HG02852 (cell line): ENCODE results near the gene ERN1.

Source experiments
- ATAC-seq: cut with Tn5 transposase; IDR thresholded peaks from one replicate; pipeline ENCODE4 v1.9.1; 2021; ENCODE audit warnings: mild to moderate bottlenecking, moderate library complexity; ENCODE audit not compliant: unreplicated experiment

The ERN1 gene

DNA sequence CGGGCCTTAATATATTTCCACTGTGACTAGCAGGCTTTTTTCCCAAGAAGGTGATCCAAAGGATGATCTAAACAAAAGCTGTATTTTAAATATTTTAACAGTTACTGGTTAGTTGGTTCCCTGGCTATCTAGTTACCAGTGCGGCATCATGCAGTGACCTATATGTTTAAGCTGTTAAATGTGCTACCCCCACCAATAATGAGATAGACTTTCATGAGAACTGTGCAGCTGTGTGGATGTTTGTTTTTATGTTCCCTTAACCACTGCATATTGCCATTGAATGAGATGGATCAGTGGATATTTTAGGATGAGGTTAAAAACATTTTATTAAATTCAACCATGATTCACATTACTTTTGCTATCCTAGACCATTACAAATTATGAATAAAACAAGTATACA, 16.9 kb downstream of the ERN1 start:
- no peak for ATAC-seq

DNA sequence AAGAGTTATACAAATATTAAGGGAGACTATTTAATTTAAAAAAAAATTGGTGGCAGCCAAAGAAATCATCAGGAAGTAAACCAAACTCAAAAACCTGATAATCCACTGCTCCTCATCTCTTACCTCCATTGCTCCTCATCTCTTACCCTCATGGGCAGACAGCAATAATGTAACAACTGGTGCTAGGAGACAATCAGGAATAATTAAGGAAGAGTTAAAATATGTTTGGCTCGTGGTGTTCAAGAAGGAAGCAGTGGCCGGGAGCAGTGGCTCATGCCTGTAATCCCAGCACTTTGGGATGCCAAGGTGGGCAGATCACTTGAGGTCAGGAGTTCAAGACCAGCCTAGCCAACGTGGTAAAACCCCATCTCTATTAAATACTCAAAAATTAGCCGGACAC, 18.1 kb downstream of the ERN1 start:
- no peak for ATAC-seq

DNA sequence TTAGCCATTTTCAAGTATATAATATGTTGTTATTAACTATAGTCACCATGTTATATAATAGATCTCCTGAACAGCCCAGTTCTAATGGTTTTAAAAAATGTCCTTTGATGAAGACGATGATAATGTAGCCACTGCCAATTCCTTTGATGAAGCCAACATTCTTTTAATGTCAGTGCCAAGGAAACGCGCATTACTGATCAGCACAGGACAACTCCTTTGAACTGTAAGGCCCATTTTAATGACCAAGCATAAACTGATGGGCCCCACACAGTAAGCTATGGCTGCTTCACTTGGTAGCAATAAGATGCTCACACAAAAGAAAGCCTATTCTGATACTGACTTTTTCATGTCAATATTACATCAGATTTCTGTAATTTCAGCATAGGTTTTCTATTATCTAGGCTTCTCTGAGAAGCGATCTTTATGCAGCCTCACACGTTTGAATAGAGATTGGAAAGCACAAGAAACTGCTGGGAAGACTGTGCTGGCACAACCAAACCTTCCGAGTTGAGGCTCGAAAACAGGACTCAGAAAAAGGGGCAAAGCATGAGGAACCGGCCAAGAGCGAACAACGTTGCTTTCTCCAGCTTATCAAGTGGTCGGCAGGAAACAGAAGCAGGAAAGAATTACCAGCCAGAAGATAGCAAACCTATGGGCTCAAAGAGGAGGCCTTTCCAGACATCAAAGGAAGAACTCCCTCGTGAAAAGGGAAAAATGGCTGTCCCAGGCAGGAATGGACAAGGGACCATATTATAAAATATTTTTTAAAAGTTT, 19.4 kb downstream of the ERN1 start:
- no peak for ATAC-seq

DNA sequence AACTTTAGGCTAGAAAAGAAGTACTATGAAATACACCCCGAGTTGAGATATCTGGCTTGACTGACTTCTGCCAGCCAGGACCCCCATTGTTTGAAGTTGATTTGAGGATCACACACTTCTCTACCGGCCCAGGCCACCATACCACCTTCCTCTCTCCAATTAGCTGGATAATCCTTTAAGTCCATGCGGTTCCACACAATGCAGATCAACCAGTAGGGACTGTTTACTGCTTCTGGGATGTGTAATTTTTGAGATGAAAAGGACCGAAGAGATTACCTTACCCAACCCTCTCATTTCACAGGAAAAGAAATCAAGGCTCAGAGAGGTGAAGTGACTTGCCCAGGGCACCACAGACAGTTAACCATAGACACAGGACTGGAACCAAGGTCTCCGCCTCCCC, 20.5 kb downstream of the ERN1 start:
- ATAC-seq, result no peak

DNA sequence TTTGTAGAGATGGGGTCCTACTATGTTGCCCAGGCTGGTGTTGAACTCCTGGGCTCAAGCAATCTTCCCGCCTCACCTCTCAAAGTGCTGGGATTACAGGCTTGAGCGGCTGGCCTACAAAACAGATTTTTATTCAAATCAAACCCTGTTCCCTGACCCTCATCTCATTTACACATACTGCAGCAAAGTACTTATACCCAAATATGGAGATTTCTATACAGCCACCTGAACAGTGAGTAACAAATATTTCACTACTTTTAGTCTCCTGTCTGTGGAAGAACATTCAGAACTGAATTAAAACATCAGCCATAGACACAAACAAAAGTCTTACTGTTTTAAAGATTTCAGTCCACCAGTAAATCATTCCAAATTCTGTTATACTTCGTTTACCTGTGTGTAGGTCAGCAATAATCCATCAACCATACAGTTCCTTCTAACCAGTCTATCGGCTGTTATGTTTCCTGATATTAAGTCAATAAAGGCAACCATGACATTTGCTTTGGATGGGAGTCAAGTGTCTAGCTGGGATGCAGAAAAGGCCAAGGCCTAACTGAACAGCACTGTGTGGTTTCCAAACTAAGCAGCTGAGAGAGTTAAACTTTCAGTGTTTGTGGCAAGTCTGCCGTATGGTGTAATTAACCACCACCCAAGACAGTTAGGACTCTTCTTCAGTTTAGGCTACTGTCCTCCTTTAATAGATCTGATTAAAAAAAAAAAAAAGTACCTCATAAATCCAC, 22.3 kb downstream of the ERN1 start:
- ATAC-seq, result no peak

DNA sequence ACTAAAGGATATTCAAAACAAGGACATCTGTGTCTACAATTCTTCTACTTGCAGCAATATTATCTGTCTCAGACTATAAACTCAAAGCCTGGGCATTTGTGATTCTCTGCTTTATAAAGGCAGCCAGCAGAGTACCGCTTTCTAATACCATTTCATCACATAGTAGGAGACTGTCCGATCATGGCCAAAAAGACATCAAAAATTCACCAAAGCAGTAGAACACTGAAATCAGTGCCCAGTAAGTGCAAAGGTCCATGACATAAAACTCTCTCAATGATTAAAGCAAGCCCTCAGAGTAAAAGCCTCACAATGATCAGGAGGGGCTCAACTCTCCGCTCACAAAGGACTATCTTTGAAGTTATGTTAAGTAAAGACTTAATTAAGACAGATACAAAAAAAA, 23.0 kb downstream of the ERN1 start:
- ATAC-seq, result no peak

DNA sequence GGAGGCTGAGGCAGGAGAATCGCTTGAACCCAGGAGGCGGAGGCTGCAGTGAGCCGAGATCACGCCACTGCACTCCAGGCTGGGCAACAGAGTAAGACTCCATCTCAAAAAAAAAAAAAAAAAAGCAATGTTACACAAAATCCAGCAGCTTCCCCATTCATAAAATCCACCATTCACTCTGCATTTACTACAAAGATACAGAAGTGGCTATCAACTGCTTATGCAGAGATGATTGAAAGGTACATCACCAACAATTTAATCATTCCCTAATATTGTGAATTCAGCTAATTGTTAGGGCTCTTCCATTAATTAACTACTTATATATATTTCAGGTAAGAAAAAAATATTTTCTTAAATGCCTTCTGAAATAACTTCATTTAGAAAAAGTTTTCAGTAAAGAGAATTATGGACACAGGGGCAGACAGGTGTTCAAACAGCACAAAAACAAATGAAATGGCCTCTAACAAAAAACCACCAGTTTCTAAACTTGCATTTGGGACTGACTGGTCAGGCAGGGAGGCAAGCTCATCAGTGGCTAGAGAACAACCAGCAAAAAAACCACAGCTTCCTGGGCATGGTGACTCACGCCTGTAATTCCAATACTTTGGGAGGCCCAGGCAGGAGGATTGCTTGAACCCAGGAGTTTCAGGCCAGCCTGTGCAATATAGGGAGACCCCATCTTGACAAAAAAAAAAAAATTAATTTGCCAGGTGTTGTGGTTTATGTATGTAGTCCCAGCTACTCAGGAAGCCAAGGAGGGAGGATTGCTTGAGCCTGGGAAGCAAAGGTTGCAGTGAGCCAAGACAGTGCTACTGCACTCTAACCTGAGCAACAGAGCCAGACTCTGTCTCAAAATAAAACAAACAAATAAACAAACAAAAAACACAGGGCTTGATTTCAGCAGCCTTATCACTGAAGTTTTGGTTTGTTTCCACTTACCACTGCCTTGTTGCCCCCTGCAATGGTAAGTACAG, 26.3 kb downstream of the ERN1 start:
- ATAC-seq, result no peak

DNA sequence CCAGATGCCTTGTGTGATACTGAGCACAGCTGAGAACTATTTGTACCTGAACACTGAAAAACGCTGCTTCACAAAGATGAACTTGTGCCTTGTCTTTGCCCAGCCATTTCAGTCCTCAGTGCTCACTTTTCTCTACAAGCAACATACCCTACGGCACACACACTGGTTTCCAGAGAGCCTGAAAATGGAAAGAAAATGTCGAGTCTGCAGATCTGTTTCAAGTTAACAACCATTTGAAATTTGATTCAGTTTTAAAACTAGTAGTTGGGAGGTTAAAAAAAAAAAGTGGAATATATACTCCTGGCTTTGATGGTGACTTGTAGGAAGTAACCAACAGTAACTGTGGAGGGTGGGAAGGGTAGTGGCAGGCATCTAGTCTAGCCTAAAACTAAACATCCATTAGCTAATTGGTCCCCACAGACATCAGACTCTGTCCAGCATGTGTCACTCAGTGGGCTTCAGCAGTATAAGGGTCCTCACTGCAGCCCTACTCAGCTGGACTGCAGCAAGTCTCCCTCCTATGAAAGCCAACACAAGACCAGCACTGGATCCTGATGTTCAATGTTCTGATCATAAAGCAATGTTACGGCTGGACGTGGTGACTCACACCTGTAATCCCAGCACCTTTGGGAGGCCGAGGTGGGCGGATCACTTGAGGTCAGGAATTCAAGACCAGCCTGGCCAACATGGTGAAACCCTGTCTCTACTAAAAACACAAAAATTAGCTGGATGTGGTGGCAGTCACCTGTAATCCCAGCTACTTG, 27.1 kb downstream of the ERN1 start:
- no peak for ATAC-seq

DNA sequence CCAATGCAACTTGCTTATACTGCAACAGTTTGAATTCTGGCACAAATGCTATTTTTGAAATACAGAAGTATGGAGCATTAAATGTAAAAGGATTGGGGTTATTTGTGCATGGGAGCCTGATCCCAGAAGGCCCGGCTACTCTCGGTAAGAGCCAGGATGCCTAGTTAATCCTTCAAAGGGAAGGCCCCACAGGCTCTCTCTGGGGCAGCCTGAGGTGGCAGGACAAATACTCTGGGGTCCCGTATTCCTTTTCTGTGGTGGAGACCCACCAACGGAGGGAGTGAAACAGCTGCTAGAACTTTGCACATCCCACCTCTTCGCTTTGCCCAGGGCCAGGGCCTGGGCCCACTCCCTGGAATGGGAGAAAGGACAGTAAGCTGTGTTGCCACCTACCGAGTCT, 30.4 kb downstream of the ERN1 start:
- ATAC-seq, result no peak

DNA sequence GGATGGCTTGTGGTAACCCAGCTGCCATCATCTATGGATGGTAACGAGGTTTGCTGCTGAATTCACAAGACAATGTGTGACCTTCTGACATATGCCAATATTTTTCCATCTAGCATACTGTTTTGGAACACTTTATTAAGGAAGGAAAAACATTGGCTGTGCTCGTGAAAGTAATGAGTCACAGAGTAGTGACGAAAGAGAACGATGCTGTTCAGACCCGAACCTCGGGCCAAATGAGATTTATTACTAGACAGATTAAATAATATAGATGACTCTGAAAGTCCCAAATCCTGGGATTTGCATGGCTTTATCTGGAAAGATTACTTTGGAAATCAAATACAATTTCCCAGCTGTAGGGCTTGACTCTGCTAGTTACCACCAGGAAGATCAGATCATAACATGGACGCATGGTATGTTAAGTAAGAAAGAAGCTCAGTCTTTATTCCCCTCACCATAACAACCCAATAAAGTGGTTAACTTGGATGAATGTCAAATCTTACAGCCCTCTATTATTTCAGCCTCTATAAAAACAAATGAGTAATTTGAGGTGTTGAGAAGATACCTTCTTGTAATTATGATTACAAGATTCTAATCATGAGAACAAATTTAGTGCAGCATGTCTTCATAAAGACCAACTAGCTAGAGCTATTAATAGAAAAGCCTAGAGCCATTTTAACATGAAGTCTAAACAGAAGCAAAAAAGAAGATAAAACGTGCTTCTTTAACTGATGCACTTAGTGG, 32.6 kb downstream of the ERN1 start:
- ATAC-seq, result no peak

DNA sequence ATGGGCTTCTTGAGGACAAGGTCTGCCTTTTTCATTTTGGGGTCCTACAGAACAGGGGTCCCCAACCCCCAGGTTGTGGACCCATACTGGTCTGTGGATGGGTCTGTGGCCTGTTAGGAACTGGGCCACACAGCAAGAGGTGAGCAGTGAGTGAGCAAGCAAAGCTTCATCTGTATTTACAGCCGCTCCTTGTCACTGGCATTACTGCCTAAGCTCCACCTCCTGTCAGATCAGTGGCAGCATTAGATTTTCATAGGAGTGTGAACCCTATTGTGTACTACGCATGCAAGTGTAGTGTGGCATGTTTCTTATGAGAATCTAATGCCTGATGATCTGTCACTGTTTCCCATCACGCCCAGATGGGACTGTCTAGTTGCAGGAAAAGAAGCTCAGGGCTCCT, 33.9 kb downstream of the ERN1 start:
- ATAC-seq, result no peak

DNA sequence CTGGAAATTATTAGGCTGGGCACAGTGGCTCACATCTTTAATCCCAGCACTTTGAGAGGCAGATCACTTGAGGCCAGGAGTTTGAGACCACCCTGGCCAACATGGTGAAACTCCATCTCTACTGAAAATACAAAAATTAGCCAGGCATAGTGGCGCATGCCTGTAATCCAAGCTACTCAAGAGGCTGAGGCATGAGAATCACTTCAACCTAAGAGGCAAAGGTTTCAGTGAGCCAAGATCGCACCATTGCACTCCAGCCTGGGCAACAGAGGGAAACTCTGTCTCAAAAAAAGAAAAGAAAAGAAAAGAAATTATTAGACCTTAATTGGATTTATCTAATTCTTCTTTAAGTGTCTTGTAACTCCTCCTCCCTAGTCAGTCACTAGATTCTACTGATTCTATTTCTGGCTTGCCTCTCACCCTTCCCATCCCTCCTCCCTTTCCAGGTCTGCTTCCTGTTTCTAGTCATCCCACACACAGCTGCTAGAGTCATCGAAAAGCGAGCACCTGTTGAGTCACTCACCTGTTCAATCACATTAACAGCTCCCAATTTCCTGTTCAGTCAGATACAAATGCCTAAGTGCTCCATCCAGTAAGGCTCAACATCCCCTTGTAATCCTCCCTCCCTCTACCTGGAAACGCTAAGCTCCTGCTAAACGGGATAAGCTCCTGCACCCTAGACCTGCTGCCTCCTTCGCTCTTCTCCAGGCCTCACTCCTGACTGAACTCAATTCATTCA, 34.6 kb downstream of the ERN1 start:
- no peak for ATAC-seq

DNA sequence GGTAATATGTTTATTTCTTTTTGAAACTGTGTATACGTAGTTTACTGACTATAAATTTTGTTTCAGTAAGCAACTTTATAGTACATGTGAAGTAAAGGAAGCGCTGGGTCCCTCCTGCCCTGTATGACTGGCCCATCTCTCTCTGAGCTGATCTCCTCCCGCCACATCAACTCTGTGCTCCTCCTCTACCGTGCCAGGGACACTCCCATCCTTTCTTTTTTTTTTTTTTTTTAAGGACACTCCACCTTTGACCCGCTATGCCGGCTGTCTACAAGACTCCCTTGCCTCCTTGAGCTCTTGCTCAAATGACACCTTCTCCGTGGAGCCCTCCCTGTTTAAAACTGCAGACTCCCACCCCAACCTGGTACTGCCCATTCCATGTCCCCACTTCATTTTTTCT, 35.5 kb downstream of the ERN1 start:
- ATAC-seq, result no peak

DNA sequence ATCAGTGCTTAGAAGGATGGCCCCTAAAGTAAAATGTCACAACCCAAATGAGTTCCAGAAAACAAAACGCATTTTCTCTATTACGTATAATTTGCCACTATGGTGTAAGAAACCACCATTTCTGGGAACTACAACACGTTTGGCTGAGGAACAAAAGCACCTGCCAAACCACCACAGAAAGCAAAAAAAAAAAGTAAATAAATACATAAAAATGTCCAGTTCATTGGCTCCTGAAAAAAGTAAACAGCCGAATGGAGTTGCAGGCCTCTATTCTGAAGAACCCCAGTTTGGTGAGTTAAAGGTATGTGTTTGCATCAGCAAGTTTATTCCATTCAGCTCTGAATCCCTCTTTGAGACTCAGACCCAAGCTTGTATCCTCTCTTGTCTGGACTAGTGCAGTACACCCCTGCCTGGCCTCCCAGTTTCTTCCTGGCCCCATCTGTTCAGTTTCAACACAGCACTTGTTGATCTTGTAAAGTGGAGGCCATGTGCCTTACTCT, 36.9 kb downstream of the ERN1 start:
- ATAC-seq, result no peak

DNA sequence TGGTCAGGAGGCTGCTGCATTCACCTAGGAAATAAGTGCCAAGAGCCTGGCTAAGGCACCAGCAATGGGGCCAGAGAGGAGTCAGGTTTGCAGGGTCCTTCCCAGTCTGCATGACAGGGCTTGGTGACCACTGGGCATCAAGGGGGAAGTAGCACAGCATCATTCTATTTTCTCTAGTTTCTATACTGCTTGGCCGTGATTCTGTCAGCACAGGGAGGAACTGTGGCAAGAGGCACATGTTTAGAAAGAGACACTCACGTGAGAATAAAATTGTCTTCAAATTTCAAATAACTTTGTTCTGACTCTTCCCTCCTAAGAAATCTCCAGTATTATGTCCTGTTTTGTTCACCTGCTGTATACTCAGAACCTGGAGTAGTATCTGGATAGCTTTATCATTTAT, 37.8 kb downstream of the ERN1 start:
- no peak for ATAC-seq

DNA sequence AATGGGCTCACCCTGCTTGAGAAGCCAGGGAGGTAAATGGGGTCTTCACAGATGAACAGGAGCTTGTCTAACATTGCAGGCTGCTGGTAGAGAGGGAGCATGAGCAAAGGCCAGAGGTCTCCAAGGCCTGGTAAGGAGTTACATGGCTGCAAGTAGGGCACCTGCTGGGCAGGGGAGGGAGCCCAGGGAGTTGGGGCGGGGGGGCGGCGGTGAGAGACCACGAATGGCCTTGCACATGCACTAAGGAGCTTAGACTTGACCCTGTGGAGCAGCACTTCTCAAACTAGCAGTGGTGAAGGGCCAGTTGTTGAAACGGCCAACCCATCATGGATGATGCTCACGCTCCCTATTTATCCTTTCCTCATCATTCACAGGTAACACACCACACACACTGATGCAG, 38.4 kb downstream of the ERN1 start:
- no peak for ATAC-seq

DNA sequence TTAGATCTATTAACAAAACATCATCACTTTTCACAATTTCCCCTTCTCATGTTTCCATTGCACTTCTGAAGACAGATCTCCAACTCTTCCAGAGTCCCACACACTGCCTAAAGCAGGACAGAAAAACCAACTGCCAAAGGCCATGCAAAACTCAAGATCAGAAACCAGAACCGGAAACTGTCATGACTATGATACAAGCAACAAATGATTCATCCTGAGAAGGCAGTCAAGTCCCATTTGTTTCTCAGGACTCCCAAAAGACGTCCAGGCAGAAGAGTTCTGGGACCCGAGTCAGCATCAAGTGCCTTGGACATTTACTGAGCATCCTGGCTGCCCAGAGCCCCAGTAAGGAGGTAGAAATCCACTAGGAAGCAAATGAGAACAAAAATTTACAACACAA, 38.8 kb downstream of the ERN1 start:
- ATAC-seq, result peak; percentile 75

DNA sequence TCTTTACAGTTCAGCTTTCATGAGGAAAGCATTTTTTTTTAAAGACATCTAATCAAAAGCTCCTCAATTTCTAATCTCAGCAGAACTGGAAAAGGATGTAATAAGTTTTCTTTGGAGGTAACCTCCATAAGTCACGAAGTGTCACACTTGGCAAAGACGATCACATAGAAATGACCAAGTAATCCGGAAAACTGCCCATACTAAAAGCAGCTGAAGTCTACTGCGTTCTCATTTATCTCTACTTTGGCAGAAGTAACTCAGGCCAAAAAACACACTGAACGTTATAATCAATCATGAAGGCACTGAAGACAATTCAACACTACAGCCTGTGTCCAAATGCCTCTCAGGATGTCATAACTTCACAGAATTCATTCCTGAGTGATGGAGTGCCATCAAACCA, 39.8 kb downstream of the ERN1 start:
- ATAC-seq, result no peak
